GM21825 (cell line): ENCODE measurements around the gene MAP4K2.

Experiments
- ATAC-seq: cut with Tn5 transposase; IDR thresholded peaks from one replicate; pipeline ENCODE4 v1.9.1; 2021; ENCODE audit warnings: mild to moderate bottlenecking, moderate library complexity; ENCODE audit not compliant: unreplicated experiment

Gene MAP4K2

GRCh38 chr11:64755681-64756361, 47.2 kb downstream of the MAP4K2 start:
- ATAC-seq: no peak

DNA sequence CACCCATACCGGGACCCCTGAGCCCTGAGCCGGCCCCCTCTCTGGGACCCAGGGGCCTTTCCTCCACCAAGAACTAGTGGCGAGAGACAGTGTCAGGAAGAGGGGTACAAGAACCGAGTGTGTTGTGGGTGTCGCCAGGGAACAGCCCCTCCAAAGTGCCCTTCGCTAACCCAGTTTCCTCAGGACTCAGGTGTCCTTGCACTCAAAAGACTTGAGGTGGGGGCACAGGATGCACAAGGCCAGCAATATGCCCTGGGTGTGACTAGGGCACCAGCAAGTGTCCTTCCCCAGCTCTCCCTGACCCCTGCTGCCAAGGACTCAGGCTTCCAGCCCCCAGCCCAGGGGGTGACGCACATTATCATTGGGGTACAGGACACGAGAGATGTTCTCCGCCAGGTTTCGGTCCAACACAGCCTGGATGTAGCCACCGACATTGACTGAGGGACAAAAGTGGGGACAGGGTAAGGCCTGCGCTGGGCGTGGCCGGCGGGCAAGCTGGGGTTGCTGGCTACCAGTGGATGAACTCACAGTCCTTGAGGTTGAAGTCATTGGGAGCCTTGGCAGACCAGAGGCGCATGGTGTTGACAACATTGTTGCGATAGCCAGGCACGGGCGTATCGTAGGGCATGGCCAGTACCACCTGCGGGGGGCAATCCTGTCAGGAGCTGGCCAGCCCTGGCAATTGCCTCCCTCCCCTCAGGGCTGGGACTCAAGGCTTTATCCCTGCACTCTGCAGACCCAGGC, 47.9 kb downstream of the MAP4K2 start:
- ATAC-seq: no peak

GRCh38 chr11:64754124-64754918, 48.7 kb downstream of the MAP4K2 start:
- ATAC-seq: no peak

GRCh38 chr11:64753380-64754123, 49.5 kb downstream of the MAP4K2 start:
- no peak for ATAC-seq

DNA sequence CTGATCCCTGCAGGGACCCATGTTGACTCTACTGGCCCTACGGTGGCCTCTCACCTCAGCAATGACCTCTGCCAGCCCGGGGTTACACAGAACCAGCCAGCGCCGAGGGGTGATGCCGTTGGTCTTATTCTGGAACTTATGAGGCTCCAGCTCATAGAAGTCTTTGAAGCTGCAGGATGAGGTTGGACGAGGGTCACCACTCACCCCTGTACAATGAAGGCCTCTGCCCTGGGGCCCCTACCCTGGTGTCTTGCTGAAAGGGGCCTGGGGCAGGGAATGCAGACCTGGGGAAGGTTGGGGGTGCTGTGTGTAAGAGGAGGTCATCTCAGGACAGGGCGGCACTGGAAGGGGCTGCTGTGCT, 50.0 kb downstream of the MAP4K2 start:
- no peak for ATAC-seq

DNA sequence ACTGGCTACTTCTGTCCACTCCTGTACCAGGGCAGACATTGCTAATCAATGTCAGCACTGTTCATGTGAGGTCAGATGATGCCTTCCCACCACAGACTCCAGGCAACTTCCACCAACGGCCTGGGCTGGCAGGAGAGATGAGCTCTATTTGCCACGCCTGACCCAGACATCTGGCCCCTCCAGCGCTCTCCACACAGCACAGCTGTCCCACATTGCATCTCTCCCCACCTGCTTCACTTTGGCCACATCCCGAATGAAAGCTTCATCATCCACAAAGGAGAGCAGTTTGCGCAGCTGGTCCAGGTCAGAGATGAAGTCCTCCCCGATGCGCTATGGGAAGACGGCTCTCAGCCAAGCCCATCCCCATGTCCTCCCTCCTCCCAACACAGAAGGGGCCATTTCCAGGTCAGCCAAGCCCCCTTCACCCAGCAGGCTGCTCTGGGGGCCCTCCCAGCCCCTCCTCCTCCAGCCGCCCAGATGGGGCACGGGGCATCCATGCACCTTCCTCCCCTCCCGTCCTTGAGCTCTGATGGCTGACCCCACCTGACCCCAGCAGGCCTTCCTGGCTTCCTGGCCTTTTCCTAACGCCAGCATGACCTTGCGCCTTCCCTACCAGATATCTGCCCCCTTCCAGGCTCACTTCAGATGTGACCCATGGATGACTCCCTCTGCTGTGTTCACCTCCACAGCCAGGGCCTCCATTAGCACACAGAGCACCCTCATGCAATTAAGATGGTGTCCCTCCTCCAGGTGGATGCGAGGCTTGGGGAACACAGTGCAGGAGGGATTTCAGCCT, 50.6 kb downstream of the MAP4K2 start:
- no peak for ATAC-seq

DNA sequence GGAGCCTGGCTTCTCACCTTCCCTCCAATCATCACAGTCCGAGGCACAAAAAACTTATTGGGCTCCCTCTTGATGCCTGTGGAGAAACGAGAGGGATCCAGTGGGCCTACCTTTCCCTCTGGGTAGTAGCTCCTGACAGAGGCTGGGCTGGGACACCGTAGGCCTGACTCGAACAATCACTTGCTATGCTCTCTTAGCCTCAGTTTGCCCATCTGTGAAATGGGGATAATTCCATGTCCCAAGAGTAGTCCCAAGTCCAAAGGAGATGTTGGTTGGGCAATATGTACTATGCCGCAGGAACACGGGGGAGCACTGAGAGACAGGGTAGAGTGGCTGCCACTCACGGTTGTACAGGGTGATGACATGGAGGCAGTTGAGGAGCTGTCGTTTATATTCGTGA, 51.4 kb downstream of the MAP4K2 start:
- no peak for ATAC-seq

DNA sequence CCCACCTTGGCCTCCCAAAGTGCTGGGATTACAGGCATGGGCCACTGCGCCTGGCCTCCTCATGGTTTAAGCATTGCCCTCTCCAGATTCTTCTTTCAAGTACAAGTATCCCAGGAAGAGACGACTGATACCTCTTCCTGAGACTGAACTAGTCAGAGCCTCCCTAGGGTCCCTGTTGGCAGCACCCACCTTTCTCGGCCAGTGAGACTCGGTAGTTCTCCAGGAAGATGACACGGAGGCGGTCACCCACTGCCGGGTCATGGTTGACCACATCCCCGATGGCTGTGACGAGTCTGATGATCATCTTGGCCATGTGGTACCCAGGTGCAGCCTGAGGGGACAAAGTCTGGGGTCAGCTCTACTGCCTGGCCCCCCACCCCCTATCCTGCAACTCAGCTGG, 51.9 kb downstream of the MAP4K2 start:
- no peak for ATAC-seq

DNA sequence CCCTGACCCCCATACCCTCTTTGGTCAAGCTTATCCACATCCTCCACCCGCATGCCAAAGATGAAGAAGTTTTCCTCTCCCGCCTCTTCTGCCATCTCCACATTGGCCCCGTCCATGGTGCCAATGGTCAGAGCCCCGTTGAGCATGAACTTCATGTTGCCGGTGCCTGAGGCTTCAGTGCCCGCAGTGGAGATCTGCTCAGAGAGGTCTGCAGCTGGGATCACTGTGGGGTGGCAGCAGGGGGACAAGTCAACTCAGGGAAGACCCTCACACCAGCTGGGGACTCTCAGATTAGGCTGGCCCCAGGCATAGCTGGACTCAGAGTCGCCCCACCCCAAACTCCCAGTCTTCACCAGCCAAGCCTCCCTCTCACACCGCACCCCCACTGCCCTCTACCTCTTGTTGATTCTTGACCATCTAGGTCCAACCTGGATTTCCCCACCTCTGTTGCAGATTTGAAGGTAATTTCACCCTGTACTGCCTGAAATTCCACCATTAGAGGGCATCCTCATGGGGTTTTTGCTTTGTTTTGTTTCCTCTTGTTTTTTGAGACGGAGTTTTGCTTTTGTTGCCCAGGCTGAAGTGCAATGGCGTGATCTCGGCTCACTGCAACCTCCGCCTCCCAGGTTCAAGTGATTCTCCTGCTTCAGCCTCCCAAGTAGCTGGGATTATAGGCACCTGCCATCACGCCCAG, 52.5 kb downstream of the MAP4K2 start:
- ATAC-seq: no peak

DNA sequence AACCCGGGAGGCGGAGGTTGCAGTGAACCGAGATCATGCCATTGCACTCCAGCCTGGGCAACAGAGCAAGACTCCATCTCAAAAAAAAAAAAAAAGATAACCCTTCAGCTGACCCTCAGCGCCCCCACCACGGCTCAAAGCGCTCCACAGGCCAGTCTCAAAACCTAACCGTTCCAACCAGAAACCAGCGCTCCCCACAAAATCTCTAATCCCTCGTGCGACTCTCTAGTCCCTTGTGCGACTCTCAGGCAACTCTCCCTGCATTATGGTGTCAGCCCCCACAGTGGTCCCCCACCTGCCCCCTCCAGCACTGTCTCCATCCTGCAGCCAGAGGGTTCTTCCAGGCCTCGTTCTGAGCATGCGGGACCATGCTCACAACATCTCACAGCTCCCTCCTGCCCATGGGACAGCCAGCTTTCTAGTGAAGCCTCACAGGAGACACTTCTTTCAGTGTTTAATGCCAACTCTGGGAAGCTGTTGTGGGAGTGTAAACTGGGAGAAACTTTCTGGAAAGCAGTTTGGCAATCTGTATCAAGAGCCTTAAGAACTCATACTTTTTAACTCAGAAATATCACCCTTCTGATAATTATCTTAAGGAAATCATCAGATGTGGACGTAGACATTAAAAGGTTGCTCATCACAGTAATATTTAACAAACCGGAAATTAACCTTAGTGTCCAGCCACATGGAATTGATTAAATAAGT, 54.9 kb downstream of the MAP4K2 start:
- ATAC-seq: no peak

GRCh38 chr11:64746486-64746885, 56.5 kb downstream of the MAP4K2 start:
- ATAC-seq: no peak

GRCh38 chr11:64745521-64746328, 57.3 kb downstream of the MAP4K2 start:
- ATAC-seq: no peak

DNA sequence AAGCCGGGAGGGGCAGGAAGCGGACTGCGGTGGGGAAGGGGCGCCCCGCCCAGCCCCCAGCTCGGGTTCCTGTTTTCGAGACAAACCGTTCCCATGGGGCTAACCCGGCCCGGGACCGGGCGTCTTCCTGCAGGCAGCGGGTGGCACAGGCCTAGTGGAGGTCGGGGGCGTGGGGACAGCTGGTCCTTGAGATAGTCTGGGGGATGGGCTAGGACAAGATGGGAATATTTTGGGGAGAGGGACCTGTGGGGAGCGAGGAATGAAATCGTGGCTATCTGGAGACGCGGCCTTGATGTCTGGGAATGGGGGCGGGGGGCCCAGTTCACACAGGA, 57.9 kb downstream of the MAP4K2 start:
- no peak for ATAC-seq

GRCh38 chr11:64744544-64745188, 58.3 kb downstream of the MAP4K2 start:
- no peak for ATAC-seq

GRCh38 chr11:64743591-64744543, 59.1 kb downstream of the MAP4K2 start, which contains the start of gene RASGRP2:
RASGRP2 (minus strand) TSS chr11:64744142; CDS start chr11:64742866, 1,276 bp downstream.
- ATAC-seq: no peak

GRCh38 chr11:64742889-64743590, 60.0 kb downstream of the MAP4K2 start:
- no peak for ATAC-seq
